Progenitor cell of endocrine pancreas (in vitro differentiated cells): ENCODE results near the gene STYXL1. TPM values are rescaled to one million over a fixed set of nuclear protein-coding genes. Genes with fewer than 3 reads are reported as not detected.

Source experiments
- DNase-seq: peaks from one replicate; pipeline ENCODE4 v3.0.0; 2021; ENCODE audit warnings: low spot score; ENCODE audit not compliant: unreplicated experiment
- H3K27ac Mint-ChIP-seq: 2 replicates; pipeline ENCODE4 v1.8.0; 2021; ENCODE audit warnings: mild to moderate bottlenecking, moderate library complexity, mixed read lengths
- H3K27me3 Mint-ChIP-seq: 2 replicates; pipeline ENCODE4 v1.8.0; 2021; ENCODE audit warnings: mixed read lengths
- H3K36me3 Mint-ChIP-seq: 2 replicates; pipeline ENCODE4 v1.8.0; 2022; ENCODE audit warnings: mixed read lengths; ENCODE audit not compliant: insufficient read depth
- H3K4me1 Mint-ChIP-seq: 2 replicates; pipeline ENCODE4 v1.8.0; 2021; ENCODE audit warnings: low read depth, mixed read lengths
- H3K4me3 Mint-ChIP-seq: 2 replicates; pipeline ENCODE4 v1.8.0; 2021; ENCODE audit warnings: low read depth, mild to moderate bottlenecking, moderate library complexity, mixed read lengths
- H3K9me3 Mint-ChIP-seq: 2 replicates; pipeline ENCODE4 v1.8.0; 2021; ENCODE audit warnings: low read depth, mixed read lengths
- CTCF ChIP-seq: fragments of 200-600 bp; sonication (generic); IDR thresholded peaks from one replicate; pipeline ENCODE4 v1.5.0; 2021; ENCODE audit warnings: antibody characterized with exemption, mild to moderate bottlenecking; ENCODE audit not compliant: unreplicated experiment
- total RNA-seq: library from RNA; stranded (reverse); gene quantifications from 2 replicates; pipeline ENCODE4 v1.2.1, GENCODE V29; 2021

STYXL1 gene
- total RNA-seq, 1 donor from 2014 or later = 49.7 TPM

GRCh38 chr7:75985518-75986146 is 62.2 kb downstream of the STYXL1 start:
- Mint-ChIP-seq H3K4me1 (peaks cover 4% of the 10 kb centered on the region), H3K27ac (no peak overlapping the region), H3K9me3 (no peaks in the 10 kb centered on the region), H3K27me3 (no peaks in the 10 kb centered on the region), H3K36me3 (peaks cover 6% of the 10 kb centered on the region), H3K4me3 (no peak overlapping the region)
- TF ChIP-seq CTCF = no peak
- DNase-seq = no peak

DNA sequence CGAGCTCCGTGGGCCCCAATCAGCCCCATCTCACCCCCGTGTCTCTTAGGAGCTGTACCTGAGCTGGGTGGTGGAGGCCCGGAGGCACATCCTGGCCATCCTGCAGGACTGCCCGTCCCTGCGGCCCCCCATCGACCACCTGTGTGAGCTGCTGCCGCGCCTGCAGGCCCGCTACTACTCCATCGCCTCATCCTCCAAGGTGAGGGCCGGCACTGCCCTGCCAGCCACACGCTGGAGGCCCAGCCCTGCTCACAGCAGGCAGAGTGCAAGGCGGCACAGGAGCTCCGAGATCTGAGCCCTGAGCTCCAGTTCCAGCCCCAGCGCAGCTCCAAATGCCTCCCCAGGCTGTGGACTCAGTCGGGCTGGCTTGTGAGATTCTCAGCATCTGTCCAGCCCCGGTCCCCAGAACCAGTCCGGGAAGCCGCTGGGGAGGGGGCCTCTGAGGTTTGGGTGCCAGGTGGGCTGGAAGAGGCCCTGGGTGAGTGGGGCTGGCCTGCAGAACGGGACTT is 62.7 kb downstream of the STYXL1 start:
- H3K9me3 Mint-ChIP-seq = no peaks in the 10 kb centered on the region
- no peak for DNase-seq
- H3K27ac Mint-ChIP-seq = no peak overlapping the region
- H3K4me1 Mint-ChIP-seq = peaks cover 3% of the 10 kb centered on the region
- no peak overlapping the region for H3K4me3 Mint-ChIP-seq
- TF ChIP-seq CTCF = no peak
- H3K27me3 Mint-ChIP-seq = no peaks in the 10 kb centered on the region
- peaks cover 8% of the 10 kb centered on the region for H3K36me3 Mint-ChIP-seq

DNA sequence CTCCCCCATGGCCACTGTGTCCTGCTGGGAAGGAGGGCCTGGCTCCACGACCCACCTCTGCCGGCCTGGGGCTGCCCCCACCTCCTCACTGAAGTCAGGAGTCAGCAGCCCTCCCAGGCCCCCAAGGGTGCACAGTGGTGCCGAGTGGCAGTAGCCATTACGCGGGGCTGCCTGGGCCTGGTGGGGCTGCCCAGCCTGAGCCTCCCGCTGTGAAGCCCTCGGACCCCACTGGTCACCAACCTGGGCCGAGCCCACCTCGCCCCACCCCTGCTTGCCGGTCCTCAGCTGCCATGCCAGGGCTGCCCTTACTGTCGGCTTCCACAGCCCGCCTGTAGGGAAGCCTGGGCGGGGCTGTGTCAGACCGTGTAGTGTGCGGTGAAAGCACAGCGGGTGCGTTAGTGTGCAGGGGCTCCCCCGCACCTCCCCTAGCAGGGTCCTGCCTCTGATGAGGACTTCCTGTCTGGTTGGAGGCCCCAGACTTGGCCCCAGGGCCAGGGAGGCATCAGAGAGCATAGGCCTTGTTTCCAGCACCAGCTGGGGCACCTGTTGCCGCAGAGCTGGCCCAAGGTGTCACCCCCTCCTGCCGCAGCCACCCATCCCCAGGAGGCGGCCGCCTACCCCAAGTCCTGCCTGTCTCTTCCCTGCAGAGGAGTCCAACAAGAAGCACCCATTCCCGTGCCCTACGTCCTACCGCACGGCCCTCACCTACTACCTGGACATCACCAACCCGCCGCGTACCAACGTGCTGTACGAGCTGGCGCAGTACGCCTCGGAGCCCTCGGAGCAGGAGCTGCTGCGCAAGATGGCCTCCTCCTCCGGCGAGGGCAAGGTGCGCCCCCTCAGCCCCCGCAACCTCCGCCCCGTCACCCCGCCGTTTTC is 63.4 kb downstream of the STYXL1 start:
- no peak overlapping the region for H3K4me3 Mint-ChIP-seq
- TF ChIP-seq CTCF = no peak
- H3K4me1 Mint-ChIP-seq = no peaks in the 10 kb centered on the region
- no peak for DNase-seq
- H3K36me3 Mint-ChIP-seq = peaks cover 9% of the 10 kb centered on the region
- no peak overlapping the region for H3K27ac Mint-ChIP-seq
- H3K9me3 Mint-ChIP-seq = no peaks in the 10 kb centered on the region
- no peaks in the 10 kb centered on the region for H3K27me3 Mint-ChIP-seq

GRCh38 chr7:75983471-75984129 is 64.2 kb downstream of the STYXL1 start:
- TF ChIP-seq CTCF = no peak
- no peaks in the 10 kb centered on the region for H3K27me3 Mint-ChIP-seq
- peak overlapping the region; percentile 45 for H3K27ac Mint-ChIP-seq
- DNase-seq = no peak
- H3K9me3 Mint-ChIP-seq = no peaks in the 10 kb centered on the region
- no peak overlapping the region for H3K4me3 Mint-ChIP-seq
- H3K36me3 Mint-ChIP-seq = peaks cover 9% of the 10 kb centered on the region
- no peaks in the 10 kb centered on the region for H3K4me1 Mint-ChIP-seq
